ENCODE results near the gene LRBA.

GRCh38 chr4:150695162-150695561, 319.9 kb downstream of the LRBA start:
- TF ChIP-seq CTCF (conservative IDR thresholded peaks at IDR 0.05) (no peak), EZH2 (IDR thresholded peaks at IDR 0.05; ENCODE audit: low read depth) (no peak)

Data from PC-9 (cell line).